HG03108 (cell line): ENCODE measurements around the gene TNKS1BP1.
"Not testable (repeated sequence)": the region's sequence is repeated elsewhere in the genome, so short reads cannot be mapped to it uniquely, and the experiment has no call there.

Source experiments
- ATAC-seq: cut with Tn5 transposase; IDR thresholded peaks from one replicate; pipeline ENCODE4 v1.9.1; 2021; ENCODE audit warnings: moderate library complexity; ENCODE audit not compliant: unreplicated experiment

Gene TNKS1BP1

DNA sequence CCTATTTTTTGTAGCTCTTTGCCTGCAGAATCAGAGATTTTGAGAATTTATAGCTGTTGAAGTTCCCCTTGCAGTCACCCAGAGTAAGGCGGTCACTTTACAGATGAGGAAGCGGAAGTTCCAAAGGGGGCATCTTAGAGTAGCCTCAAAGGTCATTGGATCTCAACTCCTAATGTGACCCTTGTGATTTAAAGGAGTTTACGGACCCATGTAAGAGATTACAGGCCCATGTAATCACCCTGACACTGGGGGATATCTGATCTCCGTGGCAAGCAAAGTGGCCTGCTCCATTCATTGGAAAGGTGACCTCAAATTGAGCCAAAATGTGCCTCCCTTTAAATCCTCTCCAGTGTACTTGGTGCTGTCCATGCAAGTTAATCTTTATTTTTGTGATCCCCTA, 29.1 kb upstream of the TNKS1BP1 start:
- ATAC-seq: no peak

DNA sequence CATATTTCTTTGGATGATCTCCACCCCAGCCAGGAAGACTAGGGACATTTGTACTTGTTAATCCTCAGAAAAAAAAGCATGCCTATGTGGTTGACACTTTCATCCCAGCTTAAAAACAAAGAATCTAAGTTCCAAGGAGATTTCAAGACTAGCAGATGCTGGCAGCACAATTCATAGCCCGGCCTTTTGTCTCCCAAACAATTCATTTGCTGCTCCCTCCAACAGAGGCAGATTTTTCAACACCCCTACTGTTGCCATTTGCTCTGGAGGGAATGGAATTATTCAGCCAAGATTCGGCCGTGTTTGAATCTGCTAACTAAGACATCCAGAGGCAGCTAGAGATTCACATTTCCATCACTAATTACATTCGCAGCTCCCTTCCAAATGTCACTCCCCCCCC, 28.7 kb upstream of the TNKS1BP1 start:
- no peak for ATAC-seq

DNA sequence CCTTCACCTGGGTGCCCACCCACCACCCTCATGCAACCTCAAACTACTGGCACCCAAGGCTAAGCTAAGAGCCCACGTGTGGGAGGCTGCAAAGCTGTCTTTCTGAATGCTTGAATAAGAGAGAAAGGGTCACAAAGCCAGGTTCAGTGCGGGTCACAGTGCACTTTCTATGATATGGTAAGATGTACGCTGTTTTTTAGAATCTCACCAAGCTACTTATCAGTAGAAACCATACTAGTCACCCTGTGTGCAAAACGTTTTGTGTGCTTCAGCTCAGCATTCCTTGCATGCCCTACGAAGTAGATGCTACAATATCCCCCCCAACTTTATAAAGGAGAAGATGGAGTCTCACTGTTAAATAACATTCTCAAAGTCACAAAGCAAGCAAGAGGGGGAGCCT, 28.3 kb upstream of the TNKS1BP1 start:
- ATAC-seq: no peak

DNA sequence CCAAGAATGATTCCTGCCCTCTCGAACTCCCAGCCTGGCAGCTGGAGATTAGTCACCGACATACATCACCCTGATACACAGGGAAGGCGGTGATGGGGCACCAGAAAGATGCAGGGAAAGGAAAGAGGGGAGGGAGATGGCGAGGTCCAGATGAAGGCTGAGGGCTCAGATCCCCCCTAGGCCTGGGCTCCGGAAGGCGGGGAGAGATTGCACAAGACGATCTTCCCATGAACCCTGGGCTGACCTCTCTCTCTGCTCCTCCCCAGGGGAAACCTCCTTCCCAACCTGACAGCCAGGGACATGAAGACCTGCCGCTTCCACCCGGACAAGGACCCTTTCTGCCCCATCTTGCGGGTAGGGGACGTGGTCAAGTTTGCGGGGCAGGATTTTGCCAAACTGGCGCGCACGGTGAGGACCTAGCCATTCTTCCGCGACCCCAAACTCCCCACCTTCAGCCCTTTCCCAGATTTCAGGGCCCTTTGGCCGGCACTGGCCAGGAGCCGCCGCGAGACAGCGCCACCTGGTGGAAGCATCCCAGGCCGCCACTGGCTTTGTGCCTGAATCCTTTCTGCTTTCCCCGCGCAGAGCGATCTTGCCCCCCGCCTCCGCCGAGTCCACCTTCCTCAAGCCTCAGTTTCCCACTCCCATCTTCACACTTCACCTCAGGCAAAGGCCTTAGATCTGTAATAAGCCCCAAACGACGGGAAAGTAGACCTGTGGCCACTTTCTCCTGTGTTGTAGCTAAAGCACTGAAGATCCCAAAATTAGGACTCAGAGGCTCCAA, 24.9 kb upstream of the TNKS1BP1 start:
- ATAC-seq: no peak

DNA sequence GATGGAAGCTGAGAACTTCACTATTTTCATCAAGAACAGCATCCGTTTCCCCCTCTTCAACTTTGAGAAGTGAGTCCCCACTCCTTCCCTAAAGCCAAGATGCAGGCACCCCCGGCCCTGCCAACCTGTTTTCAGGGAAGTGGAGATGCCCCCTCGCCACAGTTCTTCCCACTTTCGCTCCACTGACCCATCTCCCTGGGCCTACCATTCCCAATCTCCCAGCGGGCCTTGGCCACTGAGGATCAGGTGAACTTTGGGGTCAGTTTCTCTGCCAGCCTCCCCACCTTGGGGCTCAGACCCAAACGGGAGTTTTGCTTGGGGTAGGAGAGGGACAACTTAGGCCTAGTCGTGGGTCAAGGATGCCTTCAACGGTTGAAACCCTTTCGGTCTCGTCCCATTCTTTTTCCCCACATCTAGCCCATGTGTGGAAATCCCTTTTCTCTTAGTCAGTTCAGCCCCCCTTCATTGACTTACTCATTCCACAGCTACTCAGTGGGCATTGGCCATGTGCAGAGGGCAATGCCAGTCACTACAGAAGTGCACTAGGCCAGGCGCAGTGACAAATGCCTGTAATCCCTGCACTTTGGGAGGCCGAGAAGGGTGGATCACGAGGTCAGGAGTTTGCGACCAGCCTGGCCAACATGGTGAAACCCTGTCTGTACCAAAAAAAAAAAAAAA, 24.0 kb upstream of the TNKS1BP1 start:
- no peak for ATAC-seq

DNA sequence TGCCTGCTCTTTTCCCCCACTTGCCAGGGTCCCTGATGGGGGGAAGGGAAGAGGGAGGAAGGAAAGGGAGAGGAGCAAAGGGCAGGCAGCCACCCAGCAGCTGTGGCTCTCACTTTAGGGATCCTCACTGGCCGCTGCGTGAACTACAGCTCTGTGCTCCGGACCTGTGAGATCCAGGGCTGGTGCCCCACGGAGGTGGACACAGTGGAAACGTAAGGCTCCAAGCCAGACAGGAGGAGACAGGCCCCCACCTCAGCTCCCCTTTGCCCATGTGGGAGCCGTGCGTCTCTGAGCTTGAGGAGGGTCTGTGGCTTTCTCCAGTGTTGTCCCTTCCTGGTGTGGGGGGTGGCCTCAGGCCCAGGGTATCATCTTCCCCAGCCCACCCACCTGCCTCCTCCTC, 23.3 kb upstream of the TNKS1BP1 start:
- no peak for ATAC-seq

DNA sequence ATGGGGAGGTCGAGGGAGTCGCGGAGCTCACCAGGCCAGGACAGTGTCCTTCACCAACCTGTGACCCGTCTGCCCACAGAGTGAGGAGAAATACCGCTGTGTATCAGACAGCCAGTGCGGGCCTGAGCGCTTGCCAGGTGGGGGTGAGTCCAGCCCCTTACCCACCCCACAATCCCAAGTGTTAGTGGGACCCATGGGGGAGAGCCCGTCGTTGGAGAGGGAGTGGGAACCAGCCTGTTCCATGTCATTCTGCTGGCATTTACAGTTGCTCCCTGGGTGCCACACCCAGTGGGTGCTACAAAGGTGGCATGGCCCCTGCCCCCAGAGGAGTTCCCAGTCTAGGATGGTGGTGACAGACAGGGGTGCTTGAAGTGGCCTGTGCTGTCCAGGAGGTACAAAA, 22.6 kb upstream of the TNKS1BP1 start:
- ATAC-seq: no peak

DNA sequence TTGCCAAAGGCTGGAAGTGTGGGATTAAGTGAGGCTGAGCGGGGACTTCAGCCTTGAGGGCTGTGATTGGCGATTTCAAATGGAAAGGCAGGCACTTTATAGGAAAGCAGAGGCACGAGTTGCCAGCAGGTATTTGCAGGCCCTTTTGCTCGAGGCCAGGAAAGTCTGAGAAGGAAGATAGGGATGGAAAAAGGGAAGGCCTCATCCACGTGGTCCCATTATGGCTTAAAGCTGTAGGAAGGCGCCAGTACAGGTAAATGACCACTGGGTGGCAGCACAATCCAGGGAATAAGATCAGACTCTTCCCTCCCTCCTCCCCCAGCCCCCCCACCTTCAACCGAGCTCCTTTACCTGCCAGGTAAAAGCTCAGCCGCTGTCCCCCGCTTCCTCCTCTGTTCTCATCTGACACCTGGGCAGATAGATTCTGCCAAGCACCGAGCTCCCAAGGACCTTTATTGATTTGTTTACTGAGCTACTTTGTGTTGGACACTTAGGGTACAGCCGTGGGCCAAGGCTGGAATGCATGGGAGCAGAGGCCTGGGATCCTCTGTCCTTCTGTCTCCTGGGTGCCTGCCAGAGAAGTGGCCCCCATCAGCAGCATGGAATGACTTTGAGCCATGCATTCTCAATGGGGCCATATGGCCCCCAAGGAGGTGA, 20.9 kb upstream of the TNKS1BP1 start:
- peak; percentile 58 for ATAC-seq

DNA sequence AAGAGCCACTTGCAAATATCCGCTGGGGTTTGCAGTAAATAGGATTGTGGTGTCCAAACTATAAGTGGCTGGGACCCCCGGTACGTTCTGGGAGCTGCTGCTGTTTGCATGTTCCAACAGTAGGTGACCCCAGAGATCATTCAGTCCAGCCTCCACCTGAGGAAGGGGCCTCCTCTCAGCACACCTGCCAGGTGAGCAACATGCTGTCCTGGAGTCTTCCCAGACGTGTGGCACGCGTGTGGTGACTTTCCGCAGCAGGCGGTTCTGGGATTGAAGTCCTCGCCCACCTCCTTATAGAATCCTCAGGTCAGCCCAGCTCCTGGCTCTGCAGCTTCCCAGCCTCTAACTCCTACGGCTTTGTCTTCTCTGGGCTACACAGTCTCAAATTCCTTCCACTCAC, 20.1 kb upstream of the TNKS1BP1 start:
- ATAC-seq: no peak

DNA sequence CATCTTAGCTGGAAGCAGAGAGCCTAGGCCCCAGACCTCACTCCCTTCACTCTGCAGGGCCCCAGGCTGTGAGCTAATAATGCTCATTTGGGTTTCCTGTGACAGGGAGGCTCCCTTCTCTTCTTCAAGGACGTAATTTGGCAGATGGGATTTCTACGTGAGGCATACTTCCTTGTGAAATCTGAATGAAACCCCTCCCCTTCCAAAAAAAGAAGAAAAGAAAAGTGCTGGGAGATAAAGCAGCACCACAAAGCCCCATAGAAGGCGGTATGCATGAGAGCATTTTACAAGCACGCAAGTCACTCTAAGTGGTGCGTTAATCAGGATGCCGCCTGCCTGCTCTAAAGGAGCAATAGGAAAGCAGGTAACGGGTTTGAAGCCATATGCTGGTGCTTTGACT, 19.1 kb upstream of the TNKS1BP1 start:
- no peak for ATAC-seq

DNA sequence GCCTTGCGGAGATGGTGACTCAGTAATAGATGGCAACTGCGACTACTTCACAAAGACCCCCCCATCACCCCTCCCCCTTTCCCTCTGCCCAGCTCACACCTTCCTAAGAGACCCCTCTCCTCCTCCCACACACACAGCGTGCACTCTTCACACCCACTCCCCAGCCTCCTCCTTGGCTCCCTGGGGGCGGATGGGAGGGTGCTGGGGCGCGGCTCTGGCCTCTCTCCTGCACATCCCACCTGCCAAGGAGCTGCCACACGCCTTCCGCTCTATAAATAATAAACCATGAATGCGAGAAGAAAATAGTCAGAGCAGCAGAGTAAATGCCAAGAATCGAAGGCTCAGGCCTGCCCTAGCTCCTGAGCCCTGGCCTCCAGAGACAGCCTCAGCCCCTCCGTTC, 17.9 kb upstream of the TNKS1BP1 start:
- ATAC-seq: no peak

DNA sequence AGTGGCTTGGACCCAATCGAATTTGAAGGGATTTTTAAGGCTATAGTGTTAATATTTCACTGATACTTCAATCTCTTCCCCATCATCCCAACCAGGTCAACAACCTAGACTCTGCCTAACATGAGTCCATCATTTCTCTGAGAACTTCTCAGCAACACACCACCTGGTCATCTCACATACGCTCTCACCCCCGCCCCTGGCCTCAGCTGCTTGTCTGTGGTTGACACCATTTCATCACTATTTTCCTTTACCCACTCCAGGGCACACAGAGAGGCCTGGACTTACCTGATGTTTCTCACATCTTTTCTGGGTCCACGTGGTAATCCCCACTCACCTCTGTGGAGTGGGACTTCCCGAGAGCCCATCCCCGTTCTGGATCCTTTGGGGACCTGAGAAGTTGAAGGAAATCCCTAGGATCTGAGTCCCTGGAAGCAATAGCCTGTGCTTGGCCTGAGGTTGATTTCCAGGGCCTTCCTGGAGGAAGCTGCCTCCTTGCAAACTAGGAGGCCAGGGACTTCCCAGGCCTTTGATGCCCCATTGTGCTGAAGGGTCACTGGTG, 16.6 kb upstream of the TNKS1BP1 start:
- ATAC-seq: no peak

DNA sequence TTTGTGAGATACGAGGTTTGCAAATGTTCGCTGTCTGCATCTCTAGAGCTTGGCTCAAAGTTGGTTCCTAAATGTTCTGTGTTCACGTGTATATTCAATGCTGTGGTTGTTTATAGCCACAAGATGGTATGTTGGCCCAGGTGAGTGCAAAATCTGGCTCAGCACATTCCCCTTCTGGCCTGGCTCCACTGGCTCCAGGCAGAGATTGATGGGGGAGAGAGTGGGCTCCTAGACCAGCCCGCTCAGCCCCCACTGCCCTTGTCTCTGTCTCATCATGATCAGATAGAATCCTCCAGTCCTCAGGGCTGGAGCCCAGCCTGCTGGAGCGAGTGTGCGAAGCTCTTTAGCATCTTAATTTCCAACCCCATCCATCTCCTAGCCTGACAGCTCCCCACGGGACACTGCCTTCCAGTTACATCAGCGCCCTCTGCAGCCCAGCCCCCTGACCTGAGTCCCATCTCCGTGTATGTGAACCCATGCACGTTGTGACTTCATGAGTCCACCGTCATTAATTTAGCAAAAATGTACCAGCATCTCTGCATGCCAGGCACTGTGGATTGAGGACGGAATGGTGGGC, 15.4 kb upstream of the TNKS1BP1 start:
- ATAC-seq: no peak

DNA sequence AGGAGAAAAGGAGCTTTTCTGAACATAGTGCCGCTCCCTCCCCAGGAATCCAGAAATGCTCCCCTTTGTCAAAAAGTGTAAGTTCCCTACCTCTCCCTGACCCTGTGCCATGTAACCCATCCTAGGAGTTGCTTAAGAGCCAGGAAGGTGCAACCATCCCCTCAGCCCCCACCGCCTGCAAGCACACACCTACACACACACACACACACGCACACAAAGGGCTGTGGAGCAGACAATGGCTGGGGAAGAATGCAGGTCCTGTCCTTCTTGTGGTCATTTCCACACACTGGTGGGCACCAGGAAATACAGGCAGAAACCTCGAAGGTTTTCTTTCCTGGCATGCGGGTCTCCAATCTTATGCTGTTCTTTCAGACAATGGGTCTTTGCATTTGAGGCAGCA, 14.6 kb upstream of the TNKS1BP1 start:
- ATAC-seq: no peak

DNA sequence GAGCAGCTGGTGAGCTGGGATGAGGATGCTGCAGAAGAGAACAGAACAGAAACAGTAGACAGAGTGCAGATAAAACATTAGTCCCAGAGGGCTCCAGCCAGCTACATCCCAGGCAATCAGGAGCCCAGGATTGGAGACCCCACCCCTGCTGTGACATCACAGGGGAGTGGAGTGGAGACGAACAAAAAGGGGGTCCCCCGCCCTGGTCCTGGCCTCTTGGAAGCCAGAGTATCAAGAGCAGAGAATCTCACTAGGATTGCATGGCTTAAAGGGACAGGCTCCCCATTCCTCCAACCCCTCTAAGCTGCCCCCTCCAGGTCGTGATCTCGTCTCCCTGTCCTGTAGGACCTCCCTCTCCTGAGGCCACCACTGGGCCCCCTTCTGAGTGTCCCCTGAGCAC, 13.4 kb upstream of the TNKS1BP1 start, which contains the start of gene P2RX3:
Gene P2RX3 (plus strand): TSS at position 211 of the 400 bp plus-strand sequence. CDS start 199 bp downstream, outside the sequence.
- no peak for ATAC-seq

DNA sequence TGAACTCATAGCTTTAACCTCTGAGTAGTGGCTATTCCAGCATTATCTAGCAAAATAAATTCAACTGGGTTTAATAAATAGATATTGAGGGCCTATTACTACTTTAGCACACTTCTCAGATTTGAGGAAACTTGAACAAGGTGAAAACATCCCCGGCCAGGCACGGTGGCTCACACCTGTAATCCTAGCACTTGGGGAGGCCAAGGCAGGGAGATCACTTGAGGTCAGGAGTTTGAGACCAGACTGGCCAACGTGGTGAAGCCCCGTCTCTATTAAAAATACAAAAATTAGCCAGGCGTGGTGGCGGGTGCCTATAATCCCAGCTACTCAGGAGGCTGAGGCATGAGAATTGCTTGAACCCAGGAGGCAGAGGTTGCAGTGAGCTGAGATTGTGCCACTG, 12.1 kb upstream of the TNKS1BP1 start:
- not testable (repeated sequence) for ATAC-seq

DNA sequence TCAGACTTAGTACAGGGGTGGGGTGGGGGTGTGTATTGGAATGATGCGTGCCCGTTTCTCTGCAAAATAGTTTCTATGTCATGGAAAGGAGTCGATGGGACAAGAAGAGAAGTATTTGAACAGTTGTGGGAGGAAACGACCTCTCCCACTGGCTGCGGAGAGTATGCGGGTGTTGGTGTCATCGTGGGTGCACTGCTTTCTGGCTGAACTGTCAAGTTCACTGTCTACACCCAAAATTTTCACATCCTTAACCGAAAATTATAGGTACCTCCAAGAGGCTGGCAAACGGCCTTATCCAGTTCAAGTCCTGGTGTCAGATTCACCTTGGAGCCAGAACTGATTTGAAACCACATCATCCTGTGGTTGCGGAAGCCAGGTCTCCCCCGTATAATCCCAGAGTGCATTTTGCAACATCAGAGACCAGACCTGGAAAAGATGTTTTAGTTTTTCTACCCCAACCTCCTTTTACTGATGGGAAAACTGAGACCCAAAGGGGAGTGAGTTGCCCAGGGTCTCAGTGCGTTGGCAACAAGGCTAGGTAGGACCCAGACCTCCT, 11.4 kb upstream of the TNKS1BP1 start:
- peak; percentile 2 for ATAC-seq

DNA sequence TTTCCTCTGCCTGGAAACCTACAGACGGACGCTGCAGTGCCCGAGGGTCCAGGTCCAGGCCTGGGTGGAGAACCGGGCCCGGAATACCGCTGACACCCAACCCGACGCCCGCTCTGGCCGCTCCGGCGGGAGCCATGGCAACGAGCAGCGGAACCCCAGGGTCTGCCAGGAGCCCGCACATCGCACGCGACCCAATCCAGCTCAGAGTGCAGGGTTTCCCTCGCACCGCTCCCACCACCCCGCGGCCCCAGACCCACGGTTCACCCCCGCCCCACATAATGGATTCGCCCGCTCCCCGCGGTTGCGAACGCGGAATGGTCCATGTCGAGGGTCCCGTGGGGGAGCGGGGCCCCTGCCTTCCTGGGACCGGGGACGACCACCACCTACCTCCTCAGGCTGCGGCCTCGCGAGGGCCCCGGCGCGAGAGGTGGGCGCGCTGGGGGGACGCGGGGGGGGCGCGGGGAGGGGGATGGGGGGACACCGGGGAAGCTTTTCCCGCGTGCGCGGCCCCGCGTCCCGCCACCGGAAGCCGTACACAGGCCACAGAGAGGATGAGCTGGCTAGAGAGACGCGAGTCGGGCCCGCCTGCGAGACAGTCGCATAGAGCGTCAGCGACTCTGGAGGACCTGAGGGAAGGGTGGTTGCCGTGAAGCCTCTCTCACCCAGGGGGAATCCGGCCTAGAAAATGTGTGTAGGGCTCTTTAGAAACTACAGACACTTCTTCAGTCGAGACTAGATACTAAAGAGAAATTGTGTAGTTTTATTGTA, 10.8 kb upstream of the TNKS1BP1 start, which contains the start of gene SSRP1:
Gene SSRP1 (minus strand): TSS at position 550 of the 768 bp plus-strand sequence. CDS start 771 bp downstream, outside the sequence.
- ATAC-seq: peak; percentile 99

DNA sequence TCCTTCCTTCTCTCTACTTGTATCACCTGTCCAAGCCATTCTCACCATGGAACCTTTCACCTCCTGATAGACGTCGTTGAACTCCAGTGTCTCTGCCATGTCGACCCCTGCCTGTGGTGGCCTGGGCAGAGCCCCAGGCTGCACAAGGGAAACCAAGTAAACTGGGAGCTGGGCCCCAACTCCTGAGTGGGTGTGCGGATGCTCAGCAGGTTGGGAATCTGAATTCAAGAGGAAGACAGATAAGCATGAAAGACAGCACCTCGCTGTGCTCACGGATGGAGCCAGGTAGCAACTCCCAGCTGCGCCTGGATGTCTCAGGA, 10.2 kb upstream of the TNKS1BP1 start:
- no peak for ATAC-seq
